ENCODE data around the gene CGB5.
A peak's percentile ranks its signal among the peaks of the same experiment; 100 is the strongest.
"Not testable (repeated sequence)": the region's sequence is repeated elsewhere in the genome, so short reads cannot be mapped to it uniquely, and the experiment has no call there.

Gene CGB5

DNA sequence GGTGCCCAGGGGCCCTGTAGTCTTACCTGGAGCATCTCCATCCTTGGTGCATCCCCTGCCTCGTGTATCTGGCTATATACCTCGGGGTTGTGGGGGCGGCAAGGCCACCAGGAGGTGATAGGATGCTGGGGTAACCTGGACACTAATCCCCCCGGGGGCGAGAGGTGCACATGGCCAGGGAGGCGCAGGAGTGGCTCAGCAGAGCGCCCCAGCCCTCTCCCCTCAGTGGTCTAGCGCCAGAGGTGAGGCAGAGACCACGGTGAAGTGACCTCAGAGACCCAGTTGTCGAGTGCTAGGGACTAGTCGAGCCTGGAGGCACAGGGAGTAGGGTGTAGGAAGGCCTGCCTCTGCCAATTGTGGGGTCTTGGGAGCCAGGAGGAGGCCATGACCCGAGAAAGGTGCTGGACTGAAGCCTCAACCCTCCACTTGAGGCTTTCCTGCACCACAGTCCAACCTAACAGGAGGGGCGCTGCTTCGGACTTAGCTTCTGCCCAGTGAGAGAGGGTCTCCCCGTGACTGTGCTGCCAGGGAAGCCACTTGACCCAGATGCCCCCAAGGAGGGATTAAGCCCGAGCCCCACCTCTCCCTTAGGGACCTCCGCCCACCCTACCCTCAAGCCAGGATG, 26.5 kb upstream of the CGB5 start, which contains the start of gene LHB:
LHB (minus strand) TSS at position 51 of the 625 bp plus-strand sequence; CDS start at position 41, 10 bp downstream.
- TF ChIP-seq, protein P1, sequence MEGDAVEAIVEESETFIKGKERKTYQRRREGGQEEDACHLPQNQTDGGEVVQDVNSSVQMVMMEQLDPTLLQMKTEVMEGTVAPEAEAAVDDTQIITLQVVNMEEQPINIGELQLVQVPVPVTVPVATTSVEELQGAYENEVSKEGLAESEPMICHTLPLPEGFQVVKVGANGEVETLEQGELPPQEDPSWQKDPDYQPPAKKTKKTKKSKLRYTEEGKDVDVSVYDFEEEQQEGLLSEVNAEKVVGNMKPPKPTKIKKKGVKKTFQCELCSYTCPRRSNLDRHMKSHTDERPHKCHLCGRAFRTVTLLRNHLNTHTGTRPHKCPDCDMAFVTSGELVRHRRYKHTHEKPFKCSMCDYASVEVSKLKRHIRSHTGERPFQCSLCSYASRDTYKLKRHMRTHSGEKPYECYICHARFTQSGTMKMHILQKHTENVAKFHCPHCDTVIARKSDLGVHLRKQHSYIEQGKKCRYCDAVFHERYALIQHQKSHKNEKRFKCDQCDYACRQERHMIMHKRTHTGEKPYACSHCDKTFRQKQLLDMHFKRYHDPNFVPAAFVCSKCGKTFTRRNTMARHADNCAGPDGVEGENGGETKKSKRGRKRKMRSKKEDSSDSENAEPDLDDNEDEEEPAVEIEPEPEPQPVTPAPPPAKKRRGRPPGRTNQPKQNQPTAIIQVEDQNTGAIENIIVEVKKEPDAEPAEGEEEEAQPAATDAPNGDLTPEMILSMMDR (IDR thresholded peaks at IDR 0.05), result no peak
- Histone ChIP-seq H3K4me3 (peak within 1 kb of the TSS; percentile 71), H3K27ac (no peak within 1 kb of the TSS)
- DNase-seq (ENCODE audit: low spot score), result no peak

DNA sequence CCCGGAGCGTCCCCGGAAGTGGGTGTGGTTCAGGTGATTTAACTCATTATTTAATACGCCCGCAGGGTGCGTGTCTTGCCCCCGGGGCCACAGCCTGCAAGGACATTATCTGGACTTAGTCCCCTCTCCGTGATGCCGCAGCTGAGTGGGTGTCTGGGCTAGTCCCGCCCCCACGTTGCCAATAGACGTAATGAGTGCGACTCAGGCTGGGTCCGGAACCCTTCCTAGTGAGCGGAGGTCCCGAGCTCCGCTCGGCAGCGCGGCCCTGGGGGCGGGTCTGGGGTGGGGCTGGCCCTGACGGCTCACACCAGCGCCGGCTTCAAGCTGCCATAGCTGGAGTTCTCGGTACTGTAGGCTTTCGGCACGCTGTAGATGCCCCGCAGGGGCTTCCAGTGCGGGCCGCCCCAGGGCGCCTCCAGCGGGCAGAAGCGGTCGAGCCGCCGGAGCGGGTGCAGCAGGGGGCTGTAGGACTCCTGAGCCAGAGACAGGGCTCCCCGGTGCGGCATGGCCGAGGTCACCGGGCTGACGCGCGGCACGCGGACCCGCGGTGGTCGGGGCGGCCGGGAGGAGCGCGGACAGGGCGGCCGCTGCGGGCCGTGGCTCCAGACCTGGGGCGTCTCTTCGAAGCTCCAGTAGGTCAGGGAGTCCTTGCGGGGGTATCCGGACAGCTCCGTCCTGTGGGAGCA, 25.8 kb upstream of the CGB5 start:
- H3K27ac ChIP-seq, result no peak overlapping the region
- TF ChIP-seq, protein P1 (IDR thresholded peaks at IDR 0.05), result no peak

DNA sequence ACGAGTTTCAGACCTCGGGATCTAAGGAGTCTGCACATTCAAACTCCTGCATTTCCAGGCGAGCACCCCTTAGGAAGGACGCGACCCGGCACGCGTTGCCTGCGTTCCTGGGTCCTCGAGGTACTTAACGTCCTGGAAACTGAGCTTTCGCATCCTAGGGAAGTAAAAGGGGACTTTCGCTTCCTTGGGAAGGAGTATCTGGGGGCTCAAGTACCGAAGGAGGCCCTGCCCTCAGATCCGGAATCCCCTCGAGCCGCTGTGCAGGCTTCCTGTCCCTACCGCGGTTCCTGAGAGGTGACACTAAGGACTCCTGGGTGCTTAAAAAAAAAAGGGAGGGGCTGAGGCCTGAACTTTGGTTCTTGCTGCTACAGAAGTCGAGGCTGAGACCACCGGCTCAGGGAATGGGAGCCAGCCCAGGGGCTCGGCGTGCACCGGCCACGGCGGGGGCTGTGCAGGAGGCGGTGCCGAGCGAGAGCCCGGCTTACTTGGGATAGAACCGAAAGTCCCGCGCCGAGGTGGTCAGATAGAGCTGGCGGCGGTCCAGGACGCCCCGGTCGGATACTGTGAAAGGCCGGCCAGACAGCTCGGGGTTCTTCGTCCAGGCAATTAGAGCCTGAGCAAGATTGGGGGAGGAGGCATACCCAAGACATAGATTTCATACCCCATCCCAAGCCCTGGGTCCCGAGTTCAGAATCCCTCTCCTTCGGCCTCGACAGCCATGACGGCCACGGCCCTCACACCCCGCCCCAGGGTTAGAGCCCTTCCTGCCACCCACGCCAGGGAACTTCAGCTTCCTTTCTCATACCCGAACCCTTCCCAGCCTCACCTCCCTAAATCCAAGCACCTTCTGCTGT, 25.0 kb upstream of the CGB5 start:
- peak overlapping the region; percentile 71 for H3K4me3 ChIP-seq
- DNase-seq (ENCODE audit: low spot score); H3K27ac ChIP-seq: not testable (repeated sequence)

More for the DNA sequence above, 25.8 kb upstream of the CGB5 start:
- no peak for DNase-seq (ENCODE audit: low spot score)
- H3K4me3 ChIP-seq, result peak overlapping the region; percentile 71

DNA sequence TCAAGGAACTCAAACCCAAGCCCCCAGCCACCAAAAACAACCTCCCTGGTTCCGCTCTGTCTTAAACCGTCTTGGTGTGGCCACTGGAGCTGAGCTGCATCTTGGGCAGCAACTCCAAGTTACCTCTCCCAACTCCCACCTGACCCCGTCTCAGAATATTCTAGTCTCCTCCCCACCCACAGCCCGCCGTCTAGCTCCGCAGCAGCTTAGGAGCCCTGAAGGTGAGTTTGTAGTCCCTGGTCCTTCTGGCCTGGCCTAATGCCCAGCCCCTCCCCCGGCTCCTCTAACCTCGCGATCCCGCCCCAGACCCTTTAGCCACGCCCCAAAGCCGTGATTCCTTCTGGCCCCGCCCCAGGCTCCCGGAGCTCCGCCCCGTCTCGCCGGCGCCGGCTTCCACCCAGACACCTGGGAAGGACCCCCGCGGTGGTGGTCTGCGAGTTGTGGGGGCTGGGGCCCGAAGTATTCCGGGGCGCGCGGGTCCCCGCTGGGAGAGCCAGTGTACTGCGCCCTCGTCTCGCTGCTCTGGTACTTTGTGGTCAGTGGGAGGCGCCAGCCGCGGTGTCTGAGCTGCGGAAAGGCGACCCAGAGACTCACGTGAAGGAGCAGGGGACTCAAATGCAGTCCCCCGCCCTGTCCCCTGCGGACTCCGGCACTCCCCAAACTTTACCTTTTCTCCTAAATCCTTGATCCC, 24.3 kb upstream of the CGB5 start:
- no peak for DNase-seq (ENCODE audit: low spot score)
- peak overlapping the region; percentile 71 for H3K4me3 ChIP-seq
- TF ChIP-seq, protein P1 (IDR thresholded peaks at IDR 0.05), result no peak
- no peak overlapping the region for H3K27ac ChIP-seq

DNA sequence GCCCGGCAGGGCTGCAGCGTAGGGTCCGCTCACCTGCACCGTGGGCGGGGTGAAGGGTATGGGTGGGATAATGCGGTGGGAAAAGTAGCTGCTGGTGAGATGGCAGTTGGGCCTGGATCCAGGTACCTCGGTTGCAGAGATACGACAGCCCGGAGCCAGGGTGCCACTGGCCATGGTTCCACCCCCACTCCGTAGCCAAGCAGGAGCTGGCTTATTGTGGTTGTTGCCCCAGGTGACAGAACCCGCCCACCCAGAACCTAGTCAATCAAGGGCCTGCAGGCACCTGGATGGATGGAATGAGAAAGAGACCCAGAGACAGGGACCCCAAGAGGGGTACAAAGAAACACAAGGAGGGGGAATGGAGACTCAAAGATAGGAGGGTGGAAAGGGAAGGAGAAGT, 23.3 kb upstream of the CGB5 start:
- Histone ChIP-seq H3K27ac (no peak overlapping the region), H3K4me3 (no peak overlapping the region)
- no peak for DNase-seq (ENCODE audit: low spot score)
- TF ChIP-seq, protein P1 (IDR thresholded peaks at IDR 0.05), result no peak

DNA sequence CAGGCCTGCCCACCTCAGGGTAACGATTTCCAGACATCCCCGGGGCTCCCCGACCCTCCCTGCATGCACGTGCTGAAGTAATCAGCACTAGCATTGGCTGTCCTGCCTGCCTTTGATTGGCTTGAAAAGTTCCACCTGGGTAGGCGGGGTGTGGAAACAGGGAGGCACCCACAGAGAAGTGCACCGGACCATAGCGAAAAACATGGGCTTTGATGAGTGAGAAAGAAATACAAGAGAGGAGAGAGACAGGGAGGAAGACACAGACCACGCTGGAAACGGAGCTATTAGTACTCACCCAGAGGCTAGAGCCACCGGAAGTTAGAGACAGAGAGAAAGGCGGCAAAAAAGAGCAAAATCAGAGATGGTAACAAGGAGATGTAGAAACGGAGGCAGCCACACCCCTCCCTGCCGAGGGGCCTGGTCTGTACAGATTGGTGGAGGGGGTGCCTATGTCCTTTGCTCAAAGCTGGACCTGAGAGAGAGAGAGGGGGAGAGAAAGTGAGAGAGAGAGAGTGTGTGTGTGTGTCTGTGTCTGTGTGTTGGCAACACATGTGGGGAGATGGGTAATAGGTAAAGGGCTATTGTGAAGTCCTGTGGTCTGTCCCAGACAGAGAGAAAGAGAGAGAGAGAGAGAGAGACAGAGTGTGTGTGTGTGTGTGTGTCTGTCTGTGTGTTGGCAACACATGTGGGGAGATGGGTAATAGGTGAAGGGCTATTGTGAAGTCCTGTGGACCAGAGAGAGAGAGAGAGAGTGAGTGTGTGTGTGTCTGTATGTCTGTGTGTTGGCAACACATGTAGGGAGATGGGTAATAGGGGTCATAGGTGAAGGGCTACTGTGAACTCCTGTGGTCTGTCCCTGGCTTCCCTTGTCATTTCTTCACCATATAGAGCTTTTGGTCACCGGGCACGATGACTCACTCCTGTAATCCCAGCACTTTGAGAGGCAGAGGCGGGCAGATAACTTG, 22.4 kb upstream of the CGB5 start:
- no peak for DNase-seq (ENCODE audit: low spot score)
- TF ChIP-seq, protein P1 (IDR thresholded peaks at IDR 0.05), result no peak
- Histone ChIP-seq H3K4me3 (no peak overlapping the region), H3K27ac (no peak overlapping the region)
